Measurements from ENCODE around the gene SH3RF1. TPM values are rescaled to one million over a fixed set of nuclear protein-coding genes. Genes with fewer than 3 reads are reported as not detected.

The SH3RF1 gene
- total RNA-seq, 1 experiment from 2014 or later = 4.6 TPM

DNA sequence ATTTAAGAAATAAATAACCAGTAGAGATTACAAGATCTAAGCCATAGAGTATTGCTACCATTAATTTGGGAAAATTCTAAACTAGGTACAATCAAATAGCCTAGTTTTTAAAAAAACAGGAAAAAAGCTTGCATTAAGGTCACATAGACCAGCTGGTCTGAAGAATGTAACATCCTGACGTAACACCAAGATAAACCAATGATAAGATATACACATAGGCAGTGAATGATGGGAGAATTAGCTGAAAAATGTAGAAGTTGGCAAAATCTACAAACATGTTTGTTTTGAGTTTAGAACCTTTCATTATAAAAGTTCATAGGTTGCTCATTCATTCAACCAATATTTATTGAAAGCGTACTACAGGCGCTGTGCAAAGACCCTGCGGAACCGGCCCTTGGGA is 120.0 kb downstream of the SH3RF1 start:
- Histone ChIP-seq H3K36me3 (replicated peaks; ENCODE audit: control insufficient read depth, insufficient read depth, low read length) (no peaks in the 10 kb centered on the region), H3K4me3 (ENCODE audit: insufficient read depth, low read depth, low read length) (no peak overlapping the region), H3K27me3 (ENCODE audit: control insufficient read depth, insufficient read depth, low read length) (no peaks in the 10 kb centered on the region)
- no peak for DNase-seq

DNA sequence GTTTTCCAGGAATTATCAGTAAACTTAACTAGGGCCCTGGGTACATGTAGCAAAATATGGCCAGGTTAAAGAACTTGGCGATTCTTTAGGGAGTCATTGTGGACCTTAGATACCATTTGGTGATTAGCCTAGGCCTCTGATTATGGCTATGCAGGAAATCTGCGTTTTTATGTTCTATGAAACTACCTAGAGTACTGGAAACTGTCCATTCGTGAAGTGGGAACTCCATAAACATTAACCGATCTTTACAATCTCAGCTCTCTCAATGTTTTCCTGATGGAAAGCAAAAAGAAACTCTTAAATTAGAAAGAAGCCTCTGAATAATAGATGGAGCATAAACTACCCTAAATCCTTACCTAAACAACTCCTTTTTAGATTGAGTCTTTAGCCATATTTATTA is 121.9 kb downstream of the SH3RF1 start:
- Histone ChIP-seq H3K4me3 (ENCODE audit: insufficient read depth, low read depth, low read length) (no peak overlapping the region), H3K36me3 (replicated peaks; ENCODE audit: control insufficient read depth, insufficient read depth, low read length) (no peaks in the 10 kb centered on the region), H3K27me3 (ENCODE audit: control insufficient read depth, insufficient read depth, low read length) (no peaks in the 10 kb centered on the region)
- DNase-seq = no peak

DNA sequence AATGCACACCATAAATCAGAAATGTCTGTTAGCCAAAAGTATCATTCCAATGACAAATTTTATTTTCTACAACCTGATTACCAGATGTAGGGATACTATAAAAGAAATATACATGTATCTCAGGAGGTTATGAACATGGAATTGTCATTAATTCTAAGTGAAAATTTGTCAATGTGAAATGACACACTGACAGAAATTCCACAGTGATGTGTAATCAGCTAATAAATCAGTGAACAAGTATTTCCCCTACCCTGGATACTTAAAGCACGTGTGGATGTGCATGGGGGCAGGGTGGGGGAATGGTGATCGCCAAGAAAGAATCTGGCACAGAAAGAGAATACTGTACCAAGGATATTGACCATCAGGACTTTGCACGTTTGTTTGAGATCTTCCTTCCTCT is 123.6 kb downstream of the SH3RF1 start:
- Histone ChIP-seq H3K27me3 (ENCODE audit: control insufficient read depth, insufficient read depth, low read length) (no peaks in the 10 kb centered on the region), H3K4me3 (ENCODE audit: insufficient read depth, low read depth, low read length) (no peak overlapping the region), H3K36me3 (replicated peaks; ENCODE audit: control insufficient read depth, insufficient read depth, low read length) (no peaks in the 10 kb centered on the region)
- DNase-seq = no peak

DNA sequence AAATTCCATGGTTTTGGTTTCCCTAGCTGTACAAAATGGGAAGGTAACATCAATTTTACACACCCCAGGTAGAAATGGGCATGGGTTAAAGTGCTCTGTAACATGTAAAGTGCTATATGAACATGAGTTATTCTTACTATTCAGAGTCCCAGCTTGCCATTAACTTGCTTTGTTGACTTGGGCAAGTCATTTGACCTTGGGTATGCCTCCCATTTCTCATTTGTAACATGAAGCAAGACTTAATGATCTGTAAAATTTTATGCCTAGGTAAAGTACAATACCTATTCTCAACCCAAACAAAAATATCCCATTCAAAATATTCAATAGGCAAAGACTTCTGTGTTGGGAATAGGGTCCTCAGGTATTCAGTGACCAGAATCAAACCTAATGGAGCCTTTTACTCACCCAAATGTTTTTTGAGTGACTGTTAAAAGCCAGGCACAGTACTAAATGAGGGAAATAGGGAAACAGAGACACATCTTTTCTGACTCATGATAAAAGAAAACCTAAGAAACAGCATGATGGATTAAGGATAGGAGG is 126.6 kb downstream of the SH3RF1 start:
- Histone ChIP-seq H3K27me3 (ENCODE audit: control insufficient read depth, insufficient read depth, low read length) (no peaks in the 10 kb centered on the region), H3K4me3 (ENCODE audit: insufficient read depth, low read depth, low read length) (no peak overlapping the region), H3K36me3 (replicated peaks; ENCODE audit: control insufficient read depth, insufficient read depth, low read length) (no peaks in the 10 kb centered on the region)
- no peak for DNase-seq

DNA sequence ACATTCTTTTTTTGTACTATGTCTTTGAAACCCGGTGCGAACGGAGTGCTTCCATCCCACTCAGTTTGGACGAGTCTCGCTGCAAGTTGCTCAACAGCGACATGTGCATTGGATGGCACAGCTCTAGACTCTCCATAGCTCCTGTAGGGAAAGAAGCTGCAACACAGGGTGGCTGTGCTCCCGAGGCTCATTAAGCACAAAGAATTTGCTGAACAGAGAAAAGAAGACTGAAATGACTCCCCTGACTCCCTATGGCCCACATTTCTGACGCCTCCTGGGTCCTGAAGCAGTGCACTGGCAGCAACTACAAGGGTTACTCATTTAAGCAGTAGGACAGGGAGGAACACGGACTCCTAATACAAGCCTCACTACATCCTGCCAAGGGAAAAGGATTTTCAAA is 127.4 kb downstream of the SH3RF1 start:
- Histone ChIP-seq H3K36me3 (replicated peaks; ENCODE audit: control insufficient read depth, insufficient read depth, low read length) (no peaks in the 10 kb centered on the region), H3K27me3 (ENCODE audit: control insufficient read depth, insufficient read depth, low read length) (no peaks in the 10 kb centered on the region), H3K4me3 (ENCODE audit: insufficient read depth, low read depth, low read length) (no peak overlapping the region)
- no peak for DNase-seq

DNA sequence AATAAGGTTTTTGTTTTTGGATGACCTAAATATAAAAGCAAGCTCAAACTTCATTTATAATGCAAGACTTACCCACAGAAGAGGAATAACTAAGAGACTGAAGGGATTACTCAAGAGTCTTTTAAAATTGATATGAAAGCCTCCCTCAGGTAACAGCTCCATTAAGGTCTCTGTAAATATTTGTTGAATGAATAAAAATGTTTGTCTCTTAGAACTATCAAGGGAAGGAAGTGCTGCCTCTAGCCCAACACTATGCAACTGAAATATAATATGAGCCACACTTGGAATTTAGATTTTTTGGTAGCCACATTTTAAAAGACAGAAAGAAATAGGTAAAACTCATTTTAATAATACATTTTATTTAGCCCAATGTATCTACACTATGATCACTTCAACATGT is 127.8 kb downstream of the SH3RF1 start:
- Histone ChIP-seq H3K4me3 (ENCODE audit: insufficient read depth, low read depth, low read length) (no peak overlapping the region), H3K36me3 (replicated peaks; ENCODE audit: control insufficient read depth, insufficient read depth, low read length) (no peaks in the 10 kb centered on the region), H3K27me3 (ENCODE audit: control insufficient read depth, insufficient read depth, low read length) (no peaks in the 10 kb centered on the region)
- DNase-seq = no peak

DNA sequence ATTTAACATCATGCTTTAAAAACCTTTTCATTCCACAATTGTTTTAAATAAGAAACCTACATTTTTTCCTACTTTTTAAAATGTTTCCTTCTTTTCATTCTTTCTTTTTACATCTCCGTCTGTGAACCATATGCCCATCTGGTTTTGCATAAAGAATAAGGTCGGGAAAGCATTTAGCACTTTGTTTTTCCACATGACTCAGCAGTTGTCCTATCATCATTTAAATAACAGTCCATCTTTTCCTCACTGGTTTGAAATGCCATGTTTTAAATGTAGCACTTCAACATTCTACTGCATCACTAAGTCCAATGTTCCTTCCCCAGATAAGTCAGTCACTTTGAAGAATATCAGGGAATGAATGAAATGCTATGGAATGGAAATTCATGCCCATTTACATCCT is 128.4 kb downstream of the SH3RF1 start:
- no peak overlapping the region for H3K4me3 ChIP-seq (ENCODE audit: insufficient read depth, low read depth, low read length)
- DNase-seq = no peak
- no peaks in the 10 kb centered on the region for H3K36me3 ChIP-seq (replicated peaks; ENCODE audit: control insufficient read depth, insufficient read depth, low read length)
- no peaks in the 10 kb centered on the region for H3K27me3 ChIP-seq (ENCODE audit: control insufficient read depth, insufficient read depth, low read length)

DNA sequence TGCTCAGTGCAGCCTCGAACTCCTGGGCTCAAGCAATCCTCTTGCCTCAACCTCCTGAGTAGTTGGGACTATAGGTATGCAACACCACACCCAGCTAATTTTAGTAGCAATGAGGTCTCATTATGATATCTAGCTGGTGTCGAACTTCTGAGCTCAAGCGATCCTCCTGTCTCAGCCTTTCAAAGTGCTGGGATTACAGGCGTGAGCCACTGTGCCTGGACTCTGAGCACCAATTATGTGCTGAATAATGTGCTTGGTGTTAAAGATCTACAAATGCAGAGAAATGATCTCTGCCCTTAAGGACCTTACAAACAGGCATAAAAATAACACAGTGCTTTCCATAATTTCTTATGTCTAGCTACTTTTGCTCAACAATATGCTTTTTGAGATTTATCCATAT is 131.7 kb downstream of the SH3RF1 start:
- no peak overlapping the region for H3K4me3 ChIP-seq (ENCODE audit: insufficient read depth, low read depth, low read length)
- H3K36me3 ChIP-seq (replicated peaks; ENCODE audit: control insufficient read depth, insufficient read depth, low read length) = peaks cover 1% of the 10 kb centered on the region; the same call in 1 of the 2 replicates
- no peak for DNase-seq
- no peaks in the 10 kb centered on the region for H3K27me3 ChIP-seq (ENCODE audit: control insufficient read depth, insufficient read depth, low read length)

DNA sequence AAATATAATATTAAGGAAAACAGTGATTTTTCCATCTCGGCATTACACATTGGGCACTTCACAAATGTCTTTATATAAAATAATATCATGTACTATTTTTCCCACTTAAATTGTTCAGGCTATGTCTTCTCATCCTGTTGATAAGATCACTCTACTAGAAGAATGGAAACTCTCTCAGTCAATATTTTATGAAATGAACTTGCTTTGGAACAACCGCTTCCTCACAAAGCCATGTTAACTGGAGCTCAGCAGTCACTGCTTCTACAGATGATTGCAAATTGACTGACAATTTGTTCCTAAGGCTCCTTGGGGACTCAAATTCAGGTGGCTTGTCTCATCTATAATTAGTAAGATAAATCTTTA is 133.2 kb downstream of the SH3RF1 start:
- no peak overlapping the region for H3K4me3 ChIP-seq (ENCODE audit: insufficient read depth, low read depth, low read length)
- no peaks in the 10 kb centered on the region for H3K27me3 ChIP-seq (ENCODE audit: control insufficient read depth, insufficient read depth, low read length)
- DNase-seq = no peak
- H3K36me3 ChIP-seq (replicated peaks; ENCODE audit: control insufficient read depth, insufficient read depth, low read length) = peaks cover 1% of the 10 kb centered on the region; the same call in 1 of the 2 replicates

DNA sequence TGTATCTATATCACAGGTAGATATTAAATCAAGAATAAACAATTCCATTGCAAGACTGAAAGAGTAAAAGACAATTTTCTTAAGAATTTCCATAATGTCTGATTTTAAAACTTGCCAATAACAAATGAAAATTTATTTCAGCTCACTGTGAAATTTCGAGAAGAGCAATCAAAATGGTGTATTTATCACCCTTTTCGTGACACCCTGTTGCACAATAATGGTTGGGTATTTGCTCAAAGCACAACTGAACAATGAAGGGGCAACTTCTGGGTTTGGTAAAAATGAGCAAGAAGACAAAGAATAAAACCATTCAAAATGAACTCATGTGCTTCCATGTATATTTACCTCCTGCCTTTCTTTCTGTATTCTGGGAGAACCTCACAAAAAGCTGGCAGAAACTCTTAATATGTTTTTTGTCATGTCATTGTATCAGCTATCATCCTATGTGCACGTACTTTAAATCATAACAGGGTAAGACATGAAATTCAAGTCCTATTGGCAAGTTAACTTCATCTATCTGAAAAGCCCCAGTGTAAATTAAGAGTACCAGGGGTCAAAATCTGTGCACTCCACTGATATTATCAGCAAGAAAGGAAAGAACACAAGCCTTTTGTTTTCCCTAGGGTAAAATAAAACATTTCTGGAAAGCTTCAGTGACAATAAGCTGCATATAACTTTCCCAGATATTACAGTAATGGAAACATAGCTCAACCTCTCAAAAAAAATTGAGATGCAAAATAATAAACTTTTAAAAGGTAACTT is 133.8 kb downstream of the SH3RF1 start:
- DNase-seq = no peak
- Histone ChIP-seq H3K27me3 (ENCODE audit: control insufficient read depth, insufficient read depth, low read length) (no peaks in the 10 kb centered on the region), H3K4me3 (ENCODE audit: insufficient read depth, low read depth, low read length) (no peak overlapping the region), H3K36me3 (replicated peaks; ENCODE audit: control insufficient read depth, insufficient read depth, low read length) (peaks cover 1% of the 10 kb centered on the region; the same call in 1 of the 2 replicates)

DNA sequence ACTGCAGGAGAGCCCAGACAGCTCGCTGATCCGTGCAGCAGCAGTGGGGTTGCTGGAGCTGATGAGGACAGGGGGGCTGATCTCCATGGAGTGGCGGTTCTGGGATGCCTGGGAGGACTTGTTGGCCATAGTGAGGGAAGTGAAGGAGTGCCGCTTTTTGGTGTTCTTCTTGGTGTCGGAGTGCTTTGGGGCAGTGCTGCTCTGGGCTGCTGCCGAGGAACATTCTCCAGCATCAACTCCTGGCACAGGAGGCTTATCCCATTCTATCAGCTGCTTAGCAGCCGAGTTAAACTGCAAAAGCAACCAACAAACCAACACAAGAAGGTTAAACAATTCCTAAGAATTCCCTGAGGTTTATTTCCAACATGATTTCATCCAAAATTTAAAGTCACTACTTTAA is 134.4 kb downstream of the SH3RF1 start:
- H3K36me3 ChIP-seq (replicated peaks; ENCODE audit: control insufficient read depth, insufficient read depth, low read length) = peaks cover 1% of the 10 kb centered on the region; the same call in 1 of the 2 replicates
- H3K27me3 ChIP-seq (ENCODE audit: control insufficient read depth, insufficient read depth, low read length) = no peaks in the 10 kb centered on the region
- H3K4me3 ChIP-seq (ENCODE audit: insufficient read depth, low read depth, low read length) = no peak overlapping the region
- no peak for DNase-seq

DNA sequence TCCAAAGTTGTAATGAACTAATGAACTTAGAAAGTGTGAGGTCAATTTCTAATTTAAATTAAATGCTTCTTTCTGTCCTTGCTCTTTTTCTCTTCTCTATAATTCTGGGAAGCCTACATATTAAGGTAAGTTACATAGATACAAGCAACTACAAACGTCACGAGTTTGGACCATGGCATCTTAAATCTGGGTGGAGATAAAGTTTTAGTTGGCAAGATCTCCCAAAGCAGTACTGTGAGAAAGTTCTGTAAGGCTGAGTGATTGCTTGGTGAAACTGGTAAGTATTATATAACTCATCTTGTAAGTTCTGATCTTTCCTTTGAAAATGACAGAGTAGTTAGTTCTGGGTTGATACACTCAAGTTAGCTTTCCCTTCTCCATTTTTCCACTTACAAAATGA is 135.0 kb downstream of the SH3RF1 start:
- H3K4me3 ChIP-seq (ENCODE audit: insufficient read depth, low read depth, low read length) = no peak overlapping the region
- DNase-seq = no peak
- no peaks in the 10 kb centered on the region for H3K27me3 ChIP-seq (ENCODE audit: control insufficient read depth, insufficient read depth, low read length)
- H3K36me3 ChIP-seq (replicated peaks; ENCODE audit: control insufficient read depth, insufficient read depth, low read length) = peaks cover 1% of the 10 kb centered on the region; the same call in 1 of the 2 replicates

DNA sequence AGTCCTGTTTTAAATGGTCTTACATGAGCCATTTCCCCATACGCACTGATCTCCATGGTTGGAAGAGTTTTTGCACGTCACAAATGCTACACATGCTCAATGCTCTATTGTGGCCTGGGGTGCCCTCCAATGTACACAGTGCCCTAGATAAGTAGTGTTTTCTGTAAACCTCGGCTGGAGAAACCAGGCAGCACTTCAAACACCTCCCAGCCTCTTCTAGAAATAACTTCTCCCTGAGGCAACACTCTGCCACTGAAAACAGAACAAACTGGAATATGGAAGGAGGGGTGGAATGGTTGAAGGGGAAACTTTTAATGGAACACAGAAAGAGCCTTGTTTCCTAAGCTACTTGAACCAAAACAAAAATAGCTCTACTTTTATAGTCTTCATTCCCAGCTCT is 136.8 kb downstream of the SH3RF1 start:
- no peak for DNase-seq
- peaks cover 2% of the 10 kb centered on the region for H3K36me3 ChIP-seq (replicated peaks; ENCODE audit: control insufficient read depth, insufficient read depth, low read length)
- H3K4me3 ChIP-seq (ENCODE audit: insufficient read depth, low read depth, low read length) = no peak overlapping the region
- no peaks in the 10 kb centered on the region for H3K27me3 ChIP-seq (ENCODE audit: control insufficient read depth, insufficient read depth, low read length)

DNA sequence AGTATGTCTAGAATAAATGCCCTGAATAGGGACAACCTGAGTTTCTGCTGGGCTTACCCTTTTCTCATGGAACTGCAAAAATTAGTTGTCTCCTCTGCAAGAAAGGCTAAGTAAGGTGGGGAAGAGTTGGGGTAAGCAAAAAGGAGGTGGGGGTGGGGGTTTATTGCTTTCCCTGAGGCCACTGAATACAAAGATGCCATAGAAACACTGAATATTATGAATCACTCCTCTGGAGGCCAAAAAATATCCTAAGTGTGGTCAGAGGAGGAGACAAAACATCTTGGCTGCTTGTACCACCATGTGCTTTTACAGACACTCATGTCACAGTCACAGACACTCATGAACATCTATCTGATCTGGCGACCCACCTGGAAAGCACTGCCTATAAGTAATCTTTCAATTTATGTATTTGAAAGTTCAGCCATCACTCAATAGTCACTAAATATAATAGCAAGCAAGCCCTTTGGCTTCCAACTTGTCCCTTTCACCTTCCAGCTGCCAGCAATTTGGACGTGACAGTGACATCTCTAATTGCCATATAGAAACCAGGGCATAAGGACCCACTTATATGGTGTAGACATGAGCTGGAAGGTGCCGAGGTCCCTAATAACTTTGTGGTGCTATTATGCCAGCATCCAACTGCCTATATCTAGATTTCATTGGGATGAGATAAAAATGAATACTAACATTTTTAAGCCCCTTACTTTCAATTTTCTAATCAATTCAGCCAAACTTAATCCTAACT is 138.0 kb downstream of the SH3RF1 start:
- Histone ChIP-seq H3K27me3 (ENCODE audit: control insufficient read depth, insufficient read depth, low read length) (no peaks in the 10 kb centered on the region), H3K36me3 (replicated peaks; ENCODE audit: control insufficient read depth, insufficient read depth, low read length) (peaks cover 2% of the 10 kb centered on the region), H3K4me3 (ENCODE audit: insufficient read depth, low read depth, low read length) (no peak overlapping the region)
- no peak for DNase-seq

DNA sequence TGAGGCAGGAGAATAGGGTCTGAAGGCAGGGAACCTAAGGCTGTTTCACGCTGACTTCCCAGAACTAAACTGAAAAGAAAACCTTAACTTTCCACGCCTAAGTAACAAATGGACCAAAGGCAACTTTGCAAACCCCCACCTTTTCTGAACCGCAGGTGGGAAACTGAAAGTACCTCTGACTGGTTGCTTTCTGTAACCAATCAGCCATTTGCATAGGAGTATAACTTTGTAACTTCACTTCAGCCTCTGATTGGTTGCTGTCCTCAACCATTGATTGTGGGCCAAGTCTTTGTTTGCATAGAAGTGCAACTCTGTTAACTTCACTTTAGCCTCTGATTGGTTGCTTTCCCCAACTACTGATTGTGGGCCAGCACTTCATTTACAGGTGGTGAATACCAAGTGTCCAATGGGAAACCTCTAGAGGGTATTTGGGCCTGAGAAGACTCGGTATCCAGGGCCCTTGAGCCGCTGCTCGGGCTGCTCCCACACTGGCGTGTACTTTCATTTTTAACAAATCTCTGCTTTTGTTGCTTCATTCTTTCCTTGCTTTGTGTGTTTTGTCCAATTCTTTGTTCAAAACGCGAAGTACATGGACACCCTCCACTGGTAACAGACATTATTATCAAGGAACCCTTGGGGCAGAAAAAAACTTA is 139.1 kb downstream of the SH3RF1 start:
- H3K27me3 ChIP-seq (ENCODE audit: control insufficient read depth, insufficient read depth, low read length) = no peaks in the 10 kb centered on the region
- no peak overlapping the region for H3K4me3 ChIP-seq (ENCODE audit: insufficient read depth, low read depth, low read length)
- no peak for DNase-seq
- H3K36me3 ChIP-seq (replicated peaks; ENCODE audit: control insufficient read depth, insufficient read depth, low read length) = peaks cover 2% of the 10 kb centered on the region
